Neural progenitor cell (in vitro differentiated cells): ENCODE measurements around the gene WDR64.

Experiments
- CTCF ChIP-seq: fragments of 200-600 bp; sonication (generic); IDR thresholded peaks from 2 replicates; pipeline ENCODE4 v1.5.1; 2017; ENCODE audit warnings: antibody characterized with exemption, mild to moderate bottlenecking
- EZH2phosphoT487 ChIP-seq: fragments of 200-600 bp; sonication (generic); IDR thresholded peaks from 2 replicates; pipeline ENCODE4 v1.6.1; 2017; ENCODE audit warnings: antibody characterized with exemption

GRCh38 chr1:241608379-241609033, 43.6 kb upstream of the WDR64 start:
- no peak for TF ChIP-seq CTCF
- no peak for TF ChIP-seq EZH2phosphoT487
